ENCODE data around the gene GLCCI1. TPM values are rescaled to one million over a fixed set of nuclear protein-coding genes. Genes with fewer than 3 reads are reported as not detected.

GLCCI1 gene
- total RNA-seq, 1 experiment from 2014 or later, result 8.5 TPM

GRCh38 chr7:8115547-8116402 lies 147.2 kb downstream of the GLCCI1 start:
- no peak overlapping the region for H3K9ac ChIP-seq (ENCODE audit: low read length)
- no peak overlapping the region for H2AFZ ChIP-seq (ENCODE audit: low read length)
- intact Hi-C loops (cut with micrococcal nuclease), result no loop called here
- H3K79me2 ChIP-seq (ENCODE audit: low read length), result no peaks in the 10 kb centered on the region
- no peak overlapping the region for H3K4me2 ChIP-seq (ENCODE audit: low read length)
- H3K36me3 ChIP-seq (ENCODE audit: low read depth, low read length), result no peaks in the 10 kb centered on the region
- no peaks in the 10 kb centered on the region for H3K9me2 ChIP-seq (replicated peaks; ENCODE audit: low read length)
- H4K20me1 ChIP-seq (ENCODE audit: low read length), result no peaks in the 10 kb centered on the region
- no peaks in the 10 kb centered on the region for H3K27me3 ChIP-seq (ENCODE audit: low read length)
- DNase-seq (no peak), ATAC-seq (no peak)
- no peaks in the 10 kb centered on the region for H3K4me1 ChIP-seq (ENCODE audit: insufficient read depth, low read length)
- H3K9me3 ChIP-seq (ENCODE audit: low read length), result no peaks in the 10 kb centered on the region
- ChIA-PET CTCF (no interaction called here), POLR2A (ENCODE audit: unreplicated experiment) (no interaction called here)
- no peak overlapping the region for H3K27ac ChIP-seq (ENCODE audit: low read length)
- no peak for TF ChIP-seq EZH2phosphoT487 (IDR thresholded peaks at IDR 0.05; ENCODE audit: borderline replicate concordance, low read length)
- TF ChIP-seq CTCF (conservative IDR thresholded peaks at IDR 0.05; ENCODE audit: low read depth, low read length), result no peak
- TF ChIP-seq EZH2 (IDR thresholded peaks at IDR 0.05; ENCODE audit: low read length, unreplicated experiment), result no peak
- no peaks in the 10 kb centered on the region for H3F3A ChIP-seq (ENCODE audit: low read length, unreplicated experiment)
- BruUV-seq (replicated peaks), result no TSS peak
- H3K4me3 ChIP-seq (ENCODE audit: low read length), result no peak overlapping the region

- no peak; the same call in 1 of the 2 replicates for ATAC-seq
- no TSS peak for BruUV-seq (replicated peaks)
- no peak overlapping the region for H3K4me3 ChIP-seq (ENCODE audit: low read length)
These were observed 148.6 kb downstream of the GLCCI1 start for GRCh38 chr7:8117195-8117594.

GRCh38 chr7:8119262-8119661 lies 150.7 kb downstream of the GLCCI1 start:
- H3K9me2 ChIP-seq (replicated peaks; ENCODE audit: low read length), result no peaks in the 10 kb centered on the region
- H2AFZ ChIP-seq (ENCODE audit: low read length), result no peak overlapping the region
- no peaks in the 10 kb centered on the region for H3K79me2 ChIP-seq (ENCODE audit: low read length)
- DNase-seq (no peak), ATAC-seq (no peak)
- no peak for TF ChIP-seq EZH2 (IDR thresholded peaks at IDR 0.05; ENCODE audit: low read length, unreplicated experiment)
- no peak for TF ChIP-seq EZH2phosphoT487 (IDR thresholded peaks at IDR 0.05; ENCODE audit: borderline replicate concordance, low read length)
- TF ChIP-seq CTCF (conservative IDR thresholded peaks at IDR 0.05; ENCODE audit: low read depth, low read length), result no peak
- intact Hi-C loops (cut with micrococcal nuclease), result no loop called here
- no peaks in the 10 kb centered on the region for H3K4me1 ChIP-seq (ENCODE audit: insufficient read depth, low read length)
- H3K9me3 ChIP-seq (ENCODE audit: low read length), result no peaks in the 10 kb centered on the region
- no peak overlapping the region for H3K4me2 ChIP-seq (ENCODE audit: low read length)
- H3K36me3 ChIP-seq (ENCODE audit: low read depth, low read length), result no peaks in the 10 kb centered on the region
- no peaks in the 10 kb centered on the region for H4K20me1 ChIP-seq (ENCODE audit: low read length)
- H3K9ac ChIP-seq (ENCODE audit: low read length), result no peak overlapping the region
- H3K27ac ChIP-seq (ENCODE audit: low read length), result no peak overlapping the region
- POLR2A ChIA-PET (ENCODE audit: unreplicated experiment), result no interaction called here
- no peak overlapping the region for H3K4me3 ChIP-seq (ENCODE audit: low read length)
- H3K27me3 ChIP-seq (ENCODE audit: low read length), result no peaks in the 10 kb centered on the region
- BruUV-seq (replicated peaks), result no TSS peak
- CTCF ChIA-PET, result no interaction called here
- no peaks in the 10 kb centered on the region for H3F3A ChIP-seq (ENCODE audit: low read length, unreplicated experiment)

More at GRCh38 chr7:8117195-8117594, 148.6 kb downstream of the GLCCI1 start:
- H4K20me1 ChIP-seq (ENCODE audit: low read length), result no peaks in the 10 kb centered on the region
- H3K9ac ChIP-seq (ENCODE audit: low read length), result no peak overlapping the region
- no peaks in the 10 kb centered on the region for H3K9me2 ChIP-seq (replicated peaks; ENCODE audit: low read length)
- no peaks in the 10 kb centered on the region for H3F3A ChIP-seq (ENCODE audit: low read length, unreplicated experiment)
- H3K79me2 ChIP-seq (ENCODE audit: low read length), result no peaks in the 10 kb centered on the region
- intact Hi-C loops (cut with micrococcal nuclease), result no loop called here
- H3K27ac ChIP-seq (ENCODE audit: low read length), result no peak overlapping the region
- no peaks in the 10 kb centered on the region for H3K9me3 ChIP-seq (ENCODE audit: low read length)
- no peaks in the 10 kb centered on the region for H3K27me3 ChIP-seq (ENCODE audit: low read length)
- DNase-seq, result no peak
- ChIA-PET POLR2A (ENCODE audit: unreplicated experiment) (no interaction called here), CTCF (no interaction called here)
- no peak overlapping the region for H2AFZ ChIP-seq (ENCODE audit: low read length)
- H3K4me1 ChIP-seq (ENCODE audit: insufficient read depth, low read length), result no peaks in the 10 kb centered on the region
- no peak for TF ChIP-seq EZH2 (IDR thresholded peaks at IDR 0.05; ENCODE audit: low read length, unreplicated experiment)
- no peaks in the 10 kb centered on the region for H3K36me3 ChIP-seq (ENCODE audit: low read depth, low read length)
- H3K4me2 ChIP-seq (ENCODE audit: low read length), result no peak overlapping the region

All from PC-3 (cell line).